Measurements from ENCODE around the gene TEX261.
A peak's percentile ranks its signal among the peaks of the same experiment; 100 is the strongest.
"Not testable (repeated sequence)": the region's sequence is repeated elsewhere in the genome, so short reads cannot be mapped to it uniquely, and the experiment has no call there.

The TEX261 gene

DNA sequence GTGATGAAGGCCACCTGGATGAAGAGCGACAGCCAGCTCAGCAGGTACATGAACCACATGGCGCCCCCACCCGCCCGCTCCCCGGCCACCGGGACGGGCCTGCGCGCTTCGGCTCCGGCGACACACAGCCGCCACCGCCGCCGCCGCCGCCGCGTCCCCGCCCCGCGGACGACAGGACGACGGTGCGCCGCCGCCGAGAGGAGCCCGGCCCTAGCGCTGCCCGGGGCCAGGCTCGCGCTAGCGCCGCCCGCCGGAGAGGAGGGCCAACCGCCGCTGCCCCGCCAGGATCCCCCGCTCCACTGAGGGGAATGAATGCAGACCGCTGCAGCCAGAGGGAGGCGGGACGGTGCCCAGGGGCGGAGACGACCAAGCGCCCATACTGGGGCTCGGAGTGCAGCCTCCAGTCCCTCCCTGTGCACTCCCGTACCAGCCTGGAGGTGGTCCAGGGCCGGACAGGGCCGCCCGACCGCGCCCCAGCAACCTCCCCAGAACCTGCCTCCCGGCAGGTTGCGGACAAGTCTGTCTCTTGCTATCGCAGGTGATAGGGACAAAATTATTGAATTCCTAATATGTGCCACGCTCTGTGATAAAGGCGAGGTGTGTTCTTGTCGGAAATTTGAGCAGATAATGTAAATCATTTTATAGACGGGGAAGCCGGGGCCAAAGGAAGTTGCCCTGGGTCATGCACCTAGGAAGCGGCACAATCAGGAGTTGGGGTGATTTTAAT is at the start of gene TEX261:
Gene TEX261 (minus strand): TSS at position 175 of the 727 bp plus-strand sequence. CDS start 116 bp downstream, at position 59.
- peak; percentile 83 for DNase-seq

DNA sequence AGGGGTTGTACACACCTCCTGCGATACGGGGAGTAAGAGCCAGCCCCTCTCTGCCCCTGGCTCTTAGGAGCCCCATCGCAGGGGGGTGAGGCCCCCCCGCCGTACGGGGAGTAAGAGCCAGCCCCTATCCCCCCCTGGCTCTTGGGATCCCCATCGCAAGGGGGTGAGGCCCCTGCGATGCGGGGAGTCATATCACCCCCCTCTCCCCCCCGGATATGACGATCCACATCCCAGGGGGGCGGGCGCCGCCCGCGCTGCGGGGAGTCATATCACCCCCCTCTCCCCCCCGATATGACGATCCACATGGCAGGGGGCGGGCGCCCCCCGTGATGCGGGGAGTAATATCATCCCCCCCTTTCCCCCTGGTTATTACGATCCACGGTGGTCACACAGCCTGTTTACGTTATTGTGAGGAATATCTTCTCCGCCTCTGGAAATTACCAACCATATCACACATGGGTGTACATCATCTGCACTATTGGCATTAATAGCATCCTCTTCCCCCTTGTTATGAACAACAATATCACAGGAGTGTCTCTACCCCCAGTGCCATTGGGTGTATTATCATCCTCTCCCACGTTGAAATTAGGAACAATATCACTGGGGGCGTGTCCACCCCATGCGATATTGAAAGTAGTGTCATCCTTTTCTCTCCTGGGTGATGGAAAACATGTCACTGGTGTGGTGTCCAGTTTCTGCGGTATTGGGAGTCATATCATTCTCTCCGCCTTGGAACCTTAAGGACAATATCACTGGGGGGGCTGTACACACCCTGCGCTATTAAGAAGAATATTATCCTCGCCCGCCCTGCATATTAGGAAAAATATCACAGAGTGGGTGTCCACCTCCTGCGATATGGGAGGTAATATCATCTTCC is 49.1 kb upstream of the TEX261 start:
- DNase-seq: no peak

DNA sequence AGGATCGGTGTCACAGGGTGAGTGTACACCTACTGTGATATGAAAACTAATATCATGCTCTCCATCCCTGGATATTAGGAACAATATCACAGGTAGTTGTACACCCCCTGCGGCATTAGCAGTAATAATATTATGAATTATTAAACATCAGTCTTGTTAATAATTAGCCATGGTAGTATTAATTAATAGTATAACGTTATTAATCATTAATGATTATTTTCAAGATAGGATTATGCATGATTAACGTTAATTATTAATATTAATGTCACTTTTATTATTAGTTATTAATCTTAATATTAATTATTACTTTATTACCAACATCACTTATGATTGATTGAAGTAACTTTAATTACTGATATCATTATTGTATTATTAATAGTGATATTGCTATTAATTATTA is 47.6 kb upstream of the TEX261 start:
- DNase-seq: no peak

DNA sequence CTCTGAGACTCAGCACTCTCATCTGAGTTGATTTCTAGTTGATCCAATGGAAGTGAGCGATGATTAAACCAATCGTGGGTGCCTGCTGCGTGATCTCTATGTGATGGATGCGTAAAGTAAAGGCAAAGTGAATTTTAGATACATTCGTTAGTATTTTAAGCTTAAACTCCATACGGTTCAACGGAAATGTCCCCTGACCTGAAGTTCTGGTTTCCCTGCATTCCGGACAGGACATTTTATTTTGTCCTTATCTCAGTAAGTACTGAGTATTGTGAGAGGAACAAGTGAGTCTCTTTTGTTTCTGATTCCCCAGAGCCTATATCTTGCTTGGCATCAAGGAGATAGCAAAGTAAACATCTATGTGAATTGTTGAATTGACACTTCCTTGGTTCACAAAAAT is 41.6 kb upstream of the TEX261 start:
- not testable (repeated sequence) for DNase-seq

DNA sequence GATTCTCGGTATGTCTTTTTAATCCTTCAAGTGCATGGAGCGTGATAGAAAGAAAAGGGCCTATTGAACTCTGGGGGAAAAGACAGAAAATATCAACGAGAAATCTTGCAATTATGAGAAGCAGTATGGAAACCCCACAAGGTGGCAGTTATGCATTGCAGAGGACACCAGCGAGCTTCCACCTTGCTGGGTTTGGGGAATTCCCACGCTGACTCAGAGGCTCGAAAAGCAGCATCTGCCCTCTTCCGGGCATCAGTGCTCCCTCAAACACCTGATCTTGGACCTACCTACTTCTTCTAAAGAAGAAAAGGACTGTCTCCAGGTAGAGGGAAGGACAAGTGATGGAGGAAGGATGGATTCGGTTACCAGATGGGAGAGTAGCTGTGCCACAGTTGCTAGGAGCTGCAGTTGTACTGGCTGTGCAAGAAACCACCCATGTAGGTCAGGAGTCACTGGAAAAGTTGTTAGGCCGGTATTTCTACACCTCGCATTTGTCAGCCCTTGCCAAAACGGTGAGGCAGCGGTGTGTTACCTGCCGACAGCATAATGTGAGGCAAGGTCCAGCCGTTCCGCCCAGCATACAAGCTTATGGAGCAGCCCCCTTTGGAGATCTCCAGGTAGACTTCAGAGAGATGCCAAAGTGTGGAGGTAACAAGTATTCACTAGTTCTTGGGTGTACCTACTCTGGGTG is 29.0 kb upstream of the TEX261 start:
- peak; percentile 8 for DNase-seq

DNA sequence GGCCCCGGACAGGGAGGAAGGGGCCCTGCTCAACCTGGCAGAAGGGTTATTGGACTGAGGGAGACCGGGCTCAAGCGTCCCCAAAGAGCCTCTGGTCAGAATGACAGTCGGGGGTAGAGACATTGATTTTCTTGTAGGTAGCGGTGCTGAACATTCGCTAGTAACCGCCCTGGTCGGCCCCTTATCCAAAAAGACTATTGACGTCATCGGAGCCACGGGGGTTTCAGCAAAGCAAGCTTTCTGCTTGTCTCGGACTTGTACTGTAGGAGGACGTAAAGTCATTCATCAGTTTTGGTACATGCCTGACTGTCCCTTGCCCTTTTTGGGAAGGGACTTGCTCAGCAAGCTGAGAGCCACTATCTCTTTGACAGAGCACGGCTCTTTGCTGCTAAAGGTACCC is 26.7 kb upstream of the TEX261 start:
- DNase-seq: not testable (repeated sequence)

DNA sequence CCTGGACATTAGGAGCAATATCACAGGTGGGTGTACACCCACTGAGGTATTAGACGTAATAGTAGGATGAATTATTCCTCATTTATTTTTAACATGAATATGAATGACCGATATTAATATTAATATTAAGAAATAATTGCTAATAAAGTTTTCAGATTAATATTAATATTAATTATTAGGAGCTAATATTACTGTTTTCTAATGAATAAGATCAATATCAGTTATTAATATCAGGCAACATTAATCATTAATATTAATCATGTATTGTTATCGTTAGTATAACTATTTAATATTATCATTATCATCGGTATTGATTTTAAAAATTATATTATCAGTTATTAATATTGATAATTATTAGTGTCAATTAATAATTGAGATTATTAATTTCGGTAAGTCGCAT is 25.3 kb upstream of the TEX261 start:
- not testable (repeated sequence) for DNase-seq

DNA sequence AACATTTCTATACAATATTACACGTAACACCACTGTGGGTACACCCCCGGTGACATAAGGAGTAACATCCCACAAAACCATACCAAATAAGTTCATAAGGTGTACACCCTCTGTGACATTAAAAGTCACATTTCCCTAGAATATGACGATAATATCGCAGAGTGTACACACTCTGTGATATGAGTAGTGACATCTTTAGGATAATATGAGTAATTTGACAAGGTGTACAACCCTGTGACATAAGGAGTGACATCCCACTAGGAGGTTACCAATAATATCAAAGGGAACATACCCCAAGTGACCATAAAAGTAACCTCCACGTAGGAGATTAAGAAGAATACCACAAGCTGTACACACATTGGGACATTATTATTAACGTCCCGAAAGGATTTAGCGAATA is 24.0 kb upstream of the TEX261 start:
- no peak for DNase-seq

DNA sequence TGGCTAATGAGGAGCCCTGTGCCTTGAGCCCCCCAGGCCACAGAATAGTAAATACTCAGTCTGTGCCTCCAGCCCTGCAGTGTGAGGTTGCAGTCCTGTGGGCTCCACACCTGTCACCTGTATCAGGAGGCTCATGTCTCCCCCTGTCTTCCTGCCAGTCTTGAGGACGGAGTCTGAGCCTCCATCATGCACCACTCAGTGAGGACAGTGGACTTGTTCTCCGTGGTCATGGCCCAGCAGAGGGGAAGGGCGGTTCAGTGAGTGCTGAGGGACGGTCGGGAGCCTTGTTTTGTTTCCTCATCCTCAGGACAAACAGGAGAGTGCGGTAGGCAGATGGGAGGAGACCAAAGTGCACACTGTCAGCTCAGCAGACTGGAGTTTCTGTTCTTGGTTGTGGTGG is 17.1 kb upstream of the TEX261 start:
- DNase-seq: not testable (repeated sequence)

DNA sequence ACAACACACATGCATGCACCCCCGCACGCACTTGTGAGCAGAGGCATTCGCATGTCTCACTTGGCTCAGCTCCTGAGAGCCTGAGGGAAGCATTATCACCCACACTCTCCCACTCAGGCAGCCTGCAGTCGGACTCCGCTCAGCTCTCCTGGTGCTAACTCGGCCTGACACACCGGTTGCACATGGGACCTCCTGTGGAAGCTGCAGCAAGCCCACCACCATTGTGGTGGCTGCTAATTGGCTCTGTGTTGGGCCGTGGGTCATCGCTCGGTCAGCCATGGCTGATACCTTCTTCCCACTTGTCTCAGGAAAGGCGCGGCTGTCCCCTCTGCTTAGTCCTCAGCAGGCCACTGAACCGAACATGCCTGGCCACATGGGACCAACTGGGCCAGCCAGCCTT is 13.7 kb upstream of the TEX261 start:
- DNase-seq: no peak

DNA sequence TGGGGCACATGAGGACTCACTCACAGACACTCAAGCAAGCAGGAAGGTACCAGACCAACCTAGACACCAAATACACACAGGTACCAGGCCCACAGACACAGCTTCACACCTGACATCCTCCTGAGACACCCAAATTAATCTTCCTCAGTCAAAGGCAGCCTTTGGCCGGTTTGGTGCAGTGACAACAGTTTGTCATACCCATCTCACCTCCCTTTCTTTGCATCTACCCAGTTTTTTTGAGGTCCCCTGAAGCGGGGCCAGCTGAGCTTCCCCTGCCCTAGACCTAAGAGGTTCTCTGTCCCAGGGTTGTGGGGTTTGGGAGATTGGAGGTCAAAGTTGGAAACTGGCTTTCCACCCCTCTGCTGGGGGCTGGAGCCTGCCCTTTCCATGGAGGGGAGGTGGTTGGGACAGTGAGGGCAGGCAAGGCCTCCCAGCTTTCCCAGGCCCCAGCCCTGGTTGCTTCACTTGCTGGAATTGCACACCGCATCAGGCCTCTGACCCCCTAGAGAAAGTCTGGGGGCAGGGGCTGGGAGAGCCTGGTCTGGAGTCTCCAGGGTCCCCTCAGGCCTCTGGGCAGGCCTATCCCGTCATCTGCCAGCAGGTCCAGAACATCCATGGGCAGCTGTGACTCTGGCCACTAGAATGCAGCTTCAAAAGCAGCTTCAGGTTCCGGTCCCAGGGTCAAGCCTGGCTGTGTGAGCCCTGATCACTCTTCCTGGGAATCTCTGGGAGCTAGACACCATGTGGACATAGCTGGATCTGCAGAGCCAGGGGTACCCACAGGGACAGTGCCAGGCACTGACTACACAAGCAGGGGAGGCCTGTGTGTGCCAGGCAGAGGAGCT is 12.5 kb upstream of the TEX261 start:
- DNase-seq: no peak

DNA sequence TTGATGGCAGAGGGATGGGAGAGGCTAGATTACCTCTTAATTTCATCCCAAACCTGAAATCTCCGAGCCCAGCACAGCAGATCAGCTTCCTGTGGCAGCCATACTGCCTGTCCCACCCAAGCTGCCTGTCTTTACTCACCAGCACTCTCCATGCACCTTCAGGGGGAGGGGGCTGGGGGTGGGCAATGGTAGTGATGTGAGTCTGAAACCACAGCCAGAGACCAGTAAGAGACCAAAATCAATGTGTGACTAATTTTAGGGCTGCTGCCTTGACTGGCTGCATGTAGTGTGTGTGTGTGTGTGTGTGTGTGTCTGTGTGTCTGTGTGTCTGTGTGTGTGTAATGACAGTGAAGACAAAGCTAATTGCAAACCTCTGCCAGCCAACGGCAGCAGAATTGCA is 11.7 kb upstream of the TEX261 start:
- no peak for DNase-seq

DNA sequence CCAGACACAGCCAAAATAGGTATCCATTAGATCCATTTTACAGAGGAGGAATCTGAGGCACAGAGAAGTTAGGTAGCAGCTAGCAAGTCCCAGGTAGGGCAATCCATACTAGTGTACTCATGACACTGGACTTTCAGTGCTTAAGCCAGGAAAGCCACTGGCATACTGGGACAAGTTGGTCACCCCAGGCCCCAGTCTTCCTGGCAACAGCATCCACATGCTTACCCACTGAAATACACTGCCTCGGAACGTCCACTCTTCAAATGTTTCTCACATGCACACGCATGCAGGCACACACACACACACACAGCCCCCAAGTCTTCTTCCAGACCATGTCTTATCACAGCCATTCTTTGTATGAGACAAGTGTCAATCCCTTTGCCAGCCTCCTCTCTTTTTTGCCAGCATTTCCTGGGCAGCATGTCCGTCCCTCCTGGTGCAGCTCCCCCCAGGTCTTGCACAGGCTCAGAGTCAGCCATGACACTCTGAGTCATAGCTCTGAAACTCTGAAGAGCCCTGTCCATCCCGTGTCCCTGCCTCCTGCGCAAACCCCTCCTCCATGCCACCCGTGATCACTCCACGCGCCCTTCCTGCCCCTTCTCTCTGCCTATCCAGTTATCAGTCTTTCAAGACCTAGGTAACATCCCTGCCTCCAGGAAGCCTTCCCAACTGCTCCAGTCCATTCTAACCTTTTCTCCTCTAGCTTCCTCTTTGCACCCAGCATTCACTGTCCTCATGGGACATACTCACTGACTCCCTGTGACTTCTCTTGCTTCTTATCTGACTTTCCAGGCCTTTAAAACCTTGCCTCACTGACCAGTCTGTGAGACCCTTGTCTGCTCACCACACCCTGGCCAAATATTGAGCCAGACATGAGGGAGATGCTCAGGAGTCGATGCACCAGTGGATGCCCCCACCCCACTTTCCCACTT is 10.9 kb upstream of the TEX261 start:
- no peak for DNase-seq

DNA sequence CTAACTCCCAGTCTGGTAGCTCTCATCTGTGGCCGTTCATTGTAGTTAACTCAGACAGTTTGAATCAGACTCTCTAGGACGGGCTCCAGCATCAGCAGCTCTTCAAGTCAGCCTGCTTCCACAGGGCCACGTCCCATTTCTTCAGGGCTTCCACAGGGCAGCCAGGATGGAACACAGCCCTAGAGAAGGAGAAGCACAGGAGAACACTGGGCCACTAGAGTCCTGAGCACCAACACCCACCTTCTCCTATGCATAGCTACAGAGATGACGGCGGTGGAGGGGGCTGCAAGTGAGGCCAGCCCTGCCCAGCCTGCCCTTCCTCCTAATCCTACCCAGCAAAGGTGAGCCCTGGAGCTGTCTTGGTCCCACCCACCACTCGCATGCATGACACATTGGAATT is 10.2 kb upstream of the TEX261 start:
- DNase-seq: no peak

DNA sequence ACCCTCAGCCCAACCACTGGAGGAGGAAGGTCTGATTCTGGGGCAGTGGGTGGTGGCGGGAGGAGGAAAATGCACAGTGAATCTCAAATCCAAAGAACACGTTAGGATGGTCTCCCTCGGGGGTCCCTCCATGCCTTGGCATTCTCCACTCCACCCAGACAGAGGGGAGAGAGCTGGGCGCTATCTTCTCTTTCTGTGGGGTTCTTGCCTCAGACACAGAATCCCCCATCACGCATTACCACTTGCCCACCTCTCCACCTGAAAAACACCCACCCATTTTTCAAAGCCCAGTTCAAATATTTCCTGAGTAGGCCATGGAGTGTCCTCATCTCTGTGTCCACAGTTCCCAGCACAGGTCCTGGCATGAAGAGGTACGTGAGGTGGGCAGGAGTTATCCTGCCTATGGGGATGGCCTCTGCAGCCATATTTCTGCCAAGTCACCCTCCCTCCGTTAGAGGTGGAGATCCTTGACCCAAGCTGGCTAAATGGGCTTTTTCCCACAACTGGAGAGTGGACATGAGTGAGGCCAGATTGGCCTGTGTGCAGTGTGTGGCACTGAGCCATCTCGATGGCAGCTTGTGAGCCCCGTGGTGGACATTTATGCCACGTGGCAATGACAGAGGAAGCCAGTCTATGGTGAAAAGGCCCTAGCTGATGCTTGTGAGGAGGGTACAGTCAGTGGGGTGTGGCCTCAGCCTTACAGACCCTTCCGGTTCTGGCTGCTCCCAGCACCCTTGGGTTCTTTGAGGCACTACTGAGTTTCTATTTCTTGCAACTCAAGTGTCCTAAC is 9.5 kb upstream of the TEX261 start:
- DNase-seq: no peak

DNA sequence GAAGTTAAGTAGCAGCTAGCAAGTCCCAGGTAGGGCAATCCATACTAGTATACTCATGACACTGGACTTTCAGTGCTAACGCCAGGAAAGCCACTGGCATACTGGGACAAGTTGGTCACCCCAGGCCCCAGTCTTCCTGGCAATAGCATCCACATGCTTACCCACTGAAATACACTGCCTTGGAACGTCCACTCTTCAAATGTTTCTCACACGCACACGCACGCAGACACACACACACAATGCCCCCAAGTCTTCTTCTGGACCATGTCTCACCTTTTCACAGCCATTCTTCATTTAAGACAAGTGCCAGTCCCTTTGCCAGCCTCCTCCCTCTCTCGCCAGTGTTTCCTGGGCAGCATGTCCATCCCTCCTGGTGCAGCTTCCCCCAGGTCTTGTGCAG is 8.7 kb upstream of the TEX261 start:
- DNase-seq: no peak

DNA sequence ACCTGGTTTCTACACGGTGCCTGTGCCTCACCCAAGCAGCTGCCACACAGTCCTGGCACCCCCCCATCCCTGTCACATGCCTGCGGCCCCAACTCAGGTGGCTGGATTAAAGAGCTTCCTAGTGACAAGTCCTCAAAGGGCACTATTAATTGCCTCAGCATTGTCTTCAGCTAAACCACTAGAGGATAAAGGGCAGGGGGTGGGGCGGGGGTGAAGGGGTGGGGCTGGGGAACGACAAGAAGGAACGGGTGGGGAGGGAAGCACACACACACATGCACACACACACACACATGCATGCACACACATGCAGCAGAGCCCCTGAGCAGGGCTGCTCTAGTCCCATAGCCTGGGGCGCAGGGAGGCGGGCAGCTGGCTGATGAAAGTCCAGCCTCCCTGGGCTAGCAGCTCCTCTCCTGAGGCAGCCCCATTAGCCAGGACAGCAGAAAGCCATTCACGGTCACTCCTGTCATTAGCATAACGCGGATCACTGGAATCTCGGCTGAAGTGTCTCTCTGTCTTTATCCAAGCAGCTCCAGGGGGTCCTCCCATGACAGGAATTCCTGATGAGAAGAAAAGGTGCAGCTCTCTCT is 7.4 kb upstream of the TEX261 start:
- DNase-seq: peak; percentile 24

DNA sequence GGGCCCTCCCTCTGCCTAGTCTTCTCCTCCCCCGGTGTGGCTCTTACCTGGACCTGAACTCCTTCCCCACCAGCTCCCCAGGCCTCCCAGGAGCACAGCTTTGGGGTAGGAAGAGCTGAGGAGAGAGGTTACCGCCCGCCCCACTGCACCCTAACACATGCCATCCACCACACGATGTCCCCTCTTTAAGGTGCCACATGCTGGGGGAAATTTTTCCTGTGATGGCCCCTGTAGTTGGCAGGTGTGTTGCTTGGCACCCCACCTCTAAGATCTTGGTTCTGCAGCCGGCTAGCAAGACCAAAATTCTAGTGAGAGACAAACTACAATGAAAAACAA is 6.9 kb upstream of the TEX261 start:
- no peak for DNase-seq

DNA sequence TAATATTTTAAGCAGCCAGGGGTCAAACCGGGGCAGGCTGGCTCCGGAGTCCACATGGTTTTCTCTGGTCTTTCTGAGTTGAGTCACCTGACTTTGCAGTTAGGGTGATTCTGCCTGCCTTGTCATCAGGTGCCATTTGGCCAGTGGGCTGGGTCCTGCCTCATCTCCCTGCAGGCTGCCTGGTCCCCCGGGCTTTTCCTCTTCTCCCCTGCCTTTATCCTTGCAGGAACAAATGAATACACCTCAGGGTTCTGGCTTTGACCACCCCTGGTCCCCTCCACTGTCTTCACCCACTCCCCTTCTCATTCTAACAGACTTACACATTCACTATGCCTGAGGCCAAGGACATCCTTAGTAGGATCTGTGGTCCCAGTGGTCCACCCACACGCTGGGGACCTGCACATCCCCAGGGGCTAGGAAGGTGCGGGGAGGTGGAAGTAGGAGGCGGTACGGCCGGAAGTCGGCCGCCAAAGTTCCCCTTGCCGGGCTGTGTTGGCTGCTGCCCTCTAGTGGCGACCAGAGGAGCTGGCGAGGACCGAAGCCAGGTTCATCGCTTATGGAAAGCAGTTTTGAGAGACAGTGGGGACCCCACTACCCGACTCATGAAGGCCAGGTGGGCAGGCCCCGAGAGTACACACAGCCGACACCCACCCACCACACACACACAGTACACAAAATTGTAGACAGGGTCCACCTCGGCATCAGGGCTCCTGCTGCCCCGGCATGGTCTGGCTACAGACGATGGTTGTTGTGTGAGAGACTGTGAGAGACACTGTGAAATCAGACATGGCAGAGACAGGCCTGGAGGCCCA is 6.3 kb upstream of the TEX261 start:
- peak; percentile 35 for DNase-seq

All from NCI-H510A (cell line).